GM23248 (cell line): ENCODE data around the gene CSRNP2.

ENCODE experiments used
- EZH2 ChIP-seq: fragments of 200-600 bp; sonication (generic); IDR thresholded peaks from 2 replicates; pipeline ENCODE4 v1.6.1; 2018; ENCODE audit warnings: antibody characterized with exemption, mild to moderate bottlenecking; ENCODE audit not compliant: insufficient read depth, poor library complexity, severe bottlenecking
- EZH2phosphoT487 ChIP-seq: fragments of 200-600 bp; sonication (generic); IDR thresholded peaks from 2 replicates; pipeline ENCODE4 v1.6.1; 2018; ENCODE audit warnings: antibody characterized with exemption, moderate library complexity, mild to moderate bottlenecking, low read depth; ENCODE audit not compliant: insufficient read depth

GRCh38 chr12:51075390-51075789 is 8.0 kb downstream of the CSRNP2 start:
- TF ChIP-seq EZH2 (no peak), EZH2phosphoT487 (no peak)
